ENCODE measurements around the gene C1QTNF8.

The C1QTNF8 gene

GRCh38 chr16:1082952-1083675 lies 12.9 kb downstream of the C1QTNF8 start:
- no peak for DNase-seq
- in situ Hi-C loops (cut with MboI; ENCODE audit: low pct_unique_long_range_greater_than_20kb, low sequenced_read_pairs): no loop called here

- peak; percentile 33 for DNase-seq
- in situ Hi-C loops (cut with MboI; ENCODE audit: low pct_unique_long_range_greater_than_20kb, low sequenced_read_pairs): no loop called here
Measured at GRCh38 chr16:1082266-1082951, 13.6 kb downstream of the C1QTNF8 start.

GRCh38 chr16:1081734-1082265 lies 14.2 kb downstream of the C1QTNF8 start:
- no peak for DNase-seq
- in situ Hi-C loops (cut with MboI; ENCODE audit: low pct_unique_long_range_greater_than_20kb, low sequenced_read_pairs): no loop called here

- in situ Hi-C loops (cut with MboI; ENCODE audit: low pct_unique_long_range_greater_than_20kb, low sequenced_read_pairs): no loop called here
- no peak for DNase-seq
Measured at GRCh38 chr16:1080801-1081733, 15.0 kb downstream of the C1QTNF8 start.

- no peak for DNase-seq
- in situ Hi-C loops (cut with MboI; ENCODE audit: low pct_unique_long_range_greater_than_20kb, low sequenced_read_pairs): no loop called here
Measured at GRCh38 chr16:1079786-1080525, 16.1 kb downstream of the C1QTNF8 start.

GRCh38 chr16:1079341-1079740 lies 16.7 kb downstream of the C1QTNF8 start:
- DNase-seq: no peak
- in situ Hi-C loops (cut with MboI; ENCODE audit: low pct_unique_long_range_greater_than_20kb, low sequenced_read_pairs): no loop called here

GRCh38 chr16:1078579-1079021 lies 17.4 kb downstream of the C1QTNF8 start:
- DNase-seq: no peak
- in situ Hi-C loops (cut with MboI; ENCODE audit: low pct_unique_long_range_greater_than_20kb, low sequenced_read_pairs): no loop called here

- in situ Hi-C loops (cut with MboI; ENCODE audit: low pct_unique_long_range_greater_than_20kb, low sequenced_read_pairs): no loop called here
- DNase-seq: no peak
Measured at GRCh38 chr16:1077877-1078578, 18.0 kb downstream of the C1QTNF8 start.

GRCh38 chr16:1076801-1077576 lies 19.1 kb downstream of the C1QTNF8 start:
- in situ Hi-C loops (cut with MboI; ENCODE audit: low pct_unique_long_range_greater_than_20kb, low sequenced_read_pairs): no loop called here
- no peak for DNase-seq

GRCh38 chr16:1075546-1075945 lies 20.5 kb downstream of the C1QTNF8 start:
- in situ Hi-C loops (cut with MboI; ENCODE audit: low pct_unique_long_range_greater_than_20kb, low sequenced_read_pairs): no loop called here
- DNase-seq: no peak

GRCh38 chr16:1074379-1074649 lies 21.7 kb downstream of the C1QTNF8 start:
- in situ Hi-C loops (cut with MboI; ENCODE audit: low pct_unique_long_range_greater_than_20kb, low sequenced_read_pairs): no loop called here
- no peak for DNase-seq

GRCh38 chr16:1073566-1074378 lies 22.3 kb downstream of the C1QTNF8 start:
- in situ Hi-C loops (cut with MboI; ENCODE audit: low pct_unique_long_range_greater_than_20kb, low sequenced_read_pairs): no loop called here
- DNase-seq: no peak

- in situ Hi-C loops (cut with MboI; ENCODE audit: low pct_unique_long_range_greater_than_20kb, low sequenced_read_pairs): no loop called here
Measured at GRCh38 chr16:1073262-1073558, 22.8 kb downstream of the C1QTNF8 start.

GRCh38 chr16:1072526-1073261 lies 23.4 kb downstream of the C1QTNF8 start, which contains the start of gene SSTR5:
TSS of gene SSTR5 (plus strand) at chr16:1072747. CDS start at chr16:1078869, 6,122 bp downstream.
- no peak for DNase-seq

More at GRCh38 chr16:1073262-1073558, 22.8 kb downstream of the C1QTNF8 start:
- DNase-seq: no peak

GRCh38 chr16:1071561-1072225 lies 24.4 kb downstream of the C1QTNF8 start:
- in situ Hi-C loops (cut with MboI; ENCODE audit: low pct_unique_long_range_greater_than_20kb, low sequenced_read_pairs): no loop called here
- no peak for DNase-seq

More at GRCh38 chr16:1072526-1073261, 23.4 kb downstream of the C1QTNF8 start, which contains the start of gene SSTR5:
- in situ Hi-C loops (cut with MboI; ENCODE audit: low pct_unique_long_range_greater_than_20kb, low sequenced_read_pairs): no loop called here
